GM21423 (cell line): ENCODE results near the gene SNAP47.

Source experiments
- ATAC-seq: cut with Tn5 transposase; IDR thresholded peaks from one replicate; pipeline ENCODE4 v1.9.1; 2021; ENCODE audit warnings: mild to moderate bottlenecking, moderate library complexity; ENCODE audit not compliant: unreplicated experiment

The SNAP47 gene

DNA sequence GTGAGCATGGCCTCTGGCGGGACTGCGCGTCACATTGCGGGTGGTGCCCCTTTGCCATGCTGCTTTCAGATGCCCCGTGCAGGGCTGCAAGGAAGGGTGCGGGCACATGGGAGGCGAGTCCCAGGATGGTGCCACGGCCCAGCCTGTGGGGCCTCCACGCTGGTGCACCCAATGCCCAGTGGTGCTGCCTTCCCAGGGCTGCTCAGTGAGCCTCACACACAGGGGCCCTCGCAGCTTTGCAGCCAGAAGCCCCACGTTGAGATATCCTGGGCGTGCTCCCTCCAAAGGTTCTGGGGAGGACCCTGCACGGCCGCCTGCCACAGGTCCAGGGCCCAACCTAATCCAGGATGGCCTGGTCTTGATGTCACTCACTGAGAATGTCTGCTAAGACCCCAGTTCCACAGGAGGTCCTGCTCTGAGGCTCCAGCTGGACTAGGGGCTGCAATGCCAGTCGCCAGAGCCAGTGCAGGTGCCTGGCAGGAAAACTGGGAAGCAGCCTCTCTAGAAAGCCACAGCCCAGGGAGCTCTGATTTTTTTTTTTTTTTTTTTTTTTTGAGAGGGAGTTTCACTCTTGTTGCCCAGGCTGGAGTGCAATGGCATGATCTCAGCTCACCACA is 46.2 kb downstream of the SNAP47 start:
- ATAC-seq: no peak

GRCh38 chr1:227782226-227782625 is 47.0 kb downstream of the SNAP47 start:
- ATAC-seq: no peak

DNA sequence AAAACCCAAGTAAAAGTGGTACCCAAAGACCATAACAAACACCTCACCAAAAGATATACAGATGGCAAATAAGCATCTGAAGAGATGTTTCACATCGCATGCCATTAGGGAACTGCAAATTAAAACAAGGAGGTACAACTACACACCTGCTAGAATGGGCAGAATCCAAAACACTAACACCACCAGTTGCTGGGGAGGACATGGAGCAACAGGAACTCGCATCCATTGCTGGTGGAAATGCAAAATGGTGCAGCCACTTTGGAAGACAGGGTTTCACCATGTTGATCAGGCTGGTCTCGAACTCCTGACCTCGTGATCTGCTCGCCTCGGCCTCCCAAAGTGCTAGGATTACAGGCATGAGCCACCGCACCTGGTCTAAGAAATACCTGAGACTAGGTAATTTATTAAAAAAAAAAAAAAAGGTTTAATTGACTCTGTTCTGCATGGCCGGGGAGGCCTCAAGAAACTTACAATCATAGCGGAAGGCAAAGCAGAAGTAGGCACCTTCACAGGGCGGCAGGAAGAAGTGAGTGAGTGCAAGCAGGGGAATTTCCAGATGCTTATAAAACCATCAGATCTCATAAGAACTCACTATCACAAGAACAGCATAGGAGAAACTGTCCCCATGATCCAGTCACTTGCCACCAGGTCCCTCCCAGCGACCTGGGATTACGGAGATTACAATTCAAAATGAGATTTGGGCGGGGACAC is 50.0 kb downstream of the SNAP47 start:
- no peak for ATAC-seq

GRCh38 chr1:227785805-227786671 is 50.8 kb downstream of the SNAP47 start:
- ATAC-seq: no peak

GRCh38 chr1:227786673-227787512 is 51.7 kb downstream of the SNAP47 start:
- no peak for ATAC-seq

GRCh38 chr1:227787513-227788270 is 52.5 kb downstream of the SNAP47 start:
- ATAC-seq: peak; percentile 88

GRCh38 chr1:227788271-227789083 is 53.2 kb downstream of the SNAP47 start:
- peak; percentile 59 for ATAC-seq

- no peak for ATAC-seq
These were observed 54.1 kb downstream of the SNAP47 start for GRCh38 chr1:227789084-227790033.

GRCh38 chr1:227790034-227790400 is 54.8 kb downstream of the SNAP47 start:
- no peak for ATAC-seq

GRCh38 chr1:227790868-227791267 is 55.6 kb downstream of the SNAP47 start:
- ATAC-seq: no peak

GRCh38 chr1:227791425-227792143 is 56.3 kb downstream of the SNAP47 start:
- no peak for ATAC-seq

- no peak for ATAC-seq
These were observed 57.2 kb downstream of the SNAP47 start for GRCh38 chr1:227792216-227793078.

DNA sequence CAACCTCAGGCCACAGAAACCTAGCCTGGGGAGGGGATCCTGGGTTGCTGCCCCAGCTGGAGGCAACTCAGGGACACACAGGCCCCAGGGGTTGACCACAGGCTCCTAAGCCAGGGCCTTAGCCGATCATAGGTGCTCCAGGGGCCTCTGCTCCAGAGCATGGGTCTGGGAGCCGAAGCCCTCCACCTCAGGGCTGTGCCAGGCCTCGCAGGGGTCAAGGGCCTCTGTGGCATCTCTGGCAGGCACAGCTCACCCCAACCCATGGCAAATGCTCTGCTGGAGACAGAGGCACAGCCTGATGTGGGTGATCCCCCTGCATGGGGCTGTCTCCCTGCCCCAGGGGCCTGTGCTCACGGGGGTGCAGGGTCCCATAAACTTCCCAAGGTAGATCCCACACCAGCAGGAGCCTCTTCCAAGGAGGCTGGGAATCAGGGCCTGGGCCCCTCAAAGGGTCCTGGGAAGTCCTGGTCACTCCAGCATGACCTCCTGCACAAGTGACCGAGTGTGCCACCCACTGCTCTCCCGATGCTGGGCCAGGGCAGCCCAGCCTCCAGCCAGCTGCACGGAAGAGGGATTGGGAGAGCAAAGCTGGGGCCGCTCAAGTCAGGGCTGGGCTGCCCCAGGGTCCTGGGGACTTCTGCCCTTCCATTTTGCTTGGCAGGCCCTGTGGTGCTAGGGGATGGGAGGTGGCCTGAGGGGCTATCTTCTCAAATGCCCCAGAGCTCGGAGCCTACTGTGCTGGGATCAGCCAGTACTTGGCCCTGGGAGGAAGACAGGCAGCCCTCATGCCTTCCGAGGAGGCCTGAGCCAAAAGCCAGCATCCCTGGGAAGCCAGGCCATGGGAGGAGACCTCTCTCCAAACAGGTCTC is 58.1 kb downstream of the SNAP47 start:
- no peak for ATAC-seq

- no peak for ATAC-seq
These were observed 58.9 kb downstream of the SNAP47 start for GRCh38 chr1:227793948-227794816.

- no peak for ATAC-seq
These were observed 59.6 kb downstream of the SNAP47 start for GRCh38 chr1:227794817-227795192.
